GM12891 (cell line): ENCODE results near the gene TMC2.

Experiments used
- DNase-seq: peaks from one replicate; pipeline ENCODE4 v3.0.0; 2011; ENCODE audit warnings: low spot score; ENCODE audit not compliant: insufficient read length
- FAIRE-seq: peaks from 2 replicates; lab custom pipeline; 2011; peaks lifted over from hg19 to GRCh38; lab: Jason Lieb, UNC
- PAX5 ChIP-seq: IDR thresholded peaks from 2 replicates; pipeline ENCODE4 v1.6.1; 2011; ENCODE audit warnings: low read length, moderate library complexity, mild to moderate bottlenecking; ENCODE audit not compliant: insufficient read depth, severe bottlenecking
- POLR2A ChIP-seq: IDR thresholded peaks from 2 replicates; pipeline ENCODE4 v1.6.1; 2011; ENCODE audit warnings: low read depth, low read length, control low read depth
- POLR2AphosphoS5 ChIP-seq: IDR thresholded peaks from 2 replicates; pipeline ENCODE4 v1.6.1; 2011; ENCODE audit warnings: low read depth, low read length, control low read depth
- POU2F2 ChIP-seq: IDR thresholded peaks from 2 replicates; pipeline ENCODE4 v1.6.1; 2011; ENCODE audit warnings: low read depth, mild to moderate bottlenecking, control low read depth, low read length, moderate library complexity
- SPI1 ChIP-seq: IDR thresholded peaks from 2 replicates; pipeline ENCODE4 v1.6.1; 2011; ENCODE audit warnings: low read depth, low read length, control low read depth
- TAF1 ChIP-seq: IDR thresholded peaks from 2 replicates; pipeline ENCODE4 v1.6.1; 2011; ENCODE audit warnings: low read depth, low read length, control low read depth

The TMC2 gene

DNA sequence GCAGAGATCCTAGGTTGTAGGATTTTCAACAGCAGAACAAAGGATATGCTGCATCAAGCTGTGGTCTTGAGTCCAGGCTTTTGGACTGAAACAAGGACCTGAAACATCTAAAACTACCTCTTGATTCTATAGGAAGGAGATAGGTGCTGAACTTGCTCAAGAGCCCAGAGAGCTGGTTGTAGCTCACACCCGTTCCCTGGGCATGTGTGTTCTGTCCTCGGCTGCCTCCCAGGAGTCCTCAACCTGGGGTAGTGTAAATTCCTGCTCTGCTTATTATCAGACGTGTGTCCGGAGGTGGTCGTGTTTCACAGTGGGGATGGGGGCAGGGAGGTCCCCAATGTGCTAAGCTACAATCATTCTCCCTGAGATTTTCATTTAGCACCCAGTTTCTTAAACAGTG is 120.9 kb downstream of the TMC2 start:
- FAIRE-seq (no peak), DNase-seq (no peak)
- peak; percentile 59; the same call in 1 of the 2 replicates for TF ChIP-seq POLR2AphosphoS5
- TF ChIP-seq SPI1: no peak

DNA sequence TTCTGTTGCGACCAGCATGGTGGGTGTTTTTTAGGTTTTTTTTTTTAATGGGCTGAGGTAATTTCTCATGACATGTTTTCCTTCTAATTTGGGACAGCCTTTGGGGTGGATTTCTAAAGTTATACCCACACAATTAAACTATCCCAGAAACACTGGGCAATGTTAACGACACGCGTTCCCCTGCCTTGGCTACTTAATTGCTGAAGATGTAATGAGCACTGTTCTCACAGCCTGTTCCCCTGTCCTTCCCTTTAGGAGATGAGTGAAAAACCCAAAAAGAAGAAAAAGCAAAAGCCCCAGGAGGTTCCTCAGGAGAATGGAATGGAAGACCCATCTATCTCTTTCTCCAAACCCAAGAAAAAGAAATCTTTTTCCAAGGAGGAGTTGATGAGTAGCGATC is 121.3 kb downstream of the TMC2 start:
- DNase-seq (no peak), FAIRE-seq (no peak)
- no peak for TF ChIP-seq POLR2AphosphoS5
- TF ChIP-seq POLR2A: no peak
- no peak for TF ChIP-seq PAX5
- no peak for TF ChIP-seq TAF1
- no peak for TF ChIP-seq SPI1
- TF ChIP-seq POU2F2: no peak

GRCh38 chr20:2658414-2659354 is 122.3 kb downstream of the TMC2 start:
- FAIRE-seq (peak; percentile 50), DNase-seq (no peak)
- TF ChIP-seq PAX5 (no peak), SPI1 (no peak), POLR2A (peak; percentile 84), POLR2AphosphoS5 (peak; percentile 92), POU2F2 (no peak; the same call in 1 of the 2 replicates), TAF1 (no peak)

GRCh38 chr20:2659547-2659946 is 123.2 kb downstream of the TMC2 start:
- TF ChIP-seq TAF1 (no peak), POLR2A (no peak), PAX5 (no peak), SPI1 (no peak), POLR2AphosphoS5 (no peak), POU2F2 (no peak)
- DNase-seq (no peak), FAIRE-seq (no peak)

DNA sequence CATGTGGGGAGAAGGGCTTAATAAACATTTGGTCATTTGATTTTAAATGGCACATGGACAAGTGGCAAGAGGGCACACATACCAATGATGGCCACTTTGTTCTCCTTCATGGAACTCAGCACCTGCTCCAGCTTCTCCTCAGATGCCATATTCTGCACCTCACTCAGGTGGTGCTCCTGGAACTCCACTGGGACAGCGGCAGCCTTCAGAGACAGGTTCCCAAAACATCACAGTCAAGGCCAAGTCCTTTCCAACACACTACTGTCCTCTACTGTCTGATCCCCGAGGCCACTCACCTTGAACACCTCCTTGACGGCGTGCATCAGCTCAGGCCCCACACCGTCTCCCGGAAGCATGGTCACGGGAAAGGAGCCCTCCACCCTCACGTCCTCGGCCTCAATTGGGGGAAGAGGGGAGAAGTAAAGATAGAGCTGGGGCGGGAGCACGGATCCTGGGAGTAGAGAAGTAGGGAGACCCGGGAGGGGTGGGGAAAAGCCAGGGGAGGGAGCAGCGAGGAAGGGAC is 127.1 kb downstream of the TMC2 start:
- TF ChIP-seq POLR2AphosphoS5 (no peak), PAX5 (no peak), POU2F2 (no peak), TAF1 (no peak), POLR2A (no peak), SPI1 (no peak)
- DNase-seq: no peak
- FAIRE-seq: peak; percentile 65

- peak; percentile 96 for FAIRE-seq
These were observed 127.7 kb downstream of the TMC2 start, which contains the start of gene IDH3B for GRCh38 chr20:2663887-2664719. IDH3B (minus strand) TSS chr20:2664216; CDS start chr20:2664188, 28 bp downstream.

GRCh38 chr20:2671977-2672376 is 135.6 kb downstream of the TMC2 start:
- no peak for DNase-seq
- TF ChIP-seq PAX5 (no peak), SPI1 (no peak), POLR2AphosphoS5 (no peak), POU2F2 (no peak), TAF1 (no peak), POLR2A (no peak)
- no peak for FAIRE-seq

More at GRCh38 chr20:2663887-2664719, 127.7 kb downstream of the TMC2 start, which contains the start of gene IDH3B:
- TF ChIP-seq TAF1 (peak; percentile 97), PAX5 (no peak), POU2F2 (peak; percentile 86), SPI1 (peak; percentile 55), POLR2AphosphoS5 (peak; percentile 98), POLR2A (peak; percentile 97)
- DNase-seq: peak; percentile 85

DNA sequence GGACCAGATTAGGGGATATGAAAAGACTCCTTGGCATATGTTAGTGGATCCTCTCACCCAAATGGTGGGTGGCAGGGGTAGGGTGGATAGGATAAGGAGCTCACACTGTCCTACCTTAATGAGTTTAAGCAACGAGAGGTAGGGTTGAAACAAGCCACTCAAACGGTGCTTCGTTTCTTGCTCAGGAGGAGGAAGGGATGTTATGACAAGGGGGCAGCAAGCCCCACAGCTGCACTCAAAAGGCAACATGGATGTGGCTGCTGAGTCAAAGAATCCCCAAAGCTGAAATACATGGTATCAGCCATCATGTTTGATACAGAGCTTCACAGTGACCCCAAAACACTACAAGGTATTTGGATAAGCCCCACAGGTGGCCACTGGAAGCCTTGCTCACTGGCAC is 136.1 kb downstream of the TMC2 start:
- DNase-seq: no peak
- FAIRE-seq: no peak
- TF ChIP-seq POLR2AphosphoS5 (no peak), POLR2A (no peak), PAX5 (no peak), SPI1 (no peak), POU2F2 (no peak), TAF1 (no peak)

DNA sequence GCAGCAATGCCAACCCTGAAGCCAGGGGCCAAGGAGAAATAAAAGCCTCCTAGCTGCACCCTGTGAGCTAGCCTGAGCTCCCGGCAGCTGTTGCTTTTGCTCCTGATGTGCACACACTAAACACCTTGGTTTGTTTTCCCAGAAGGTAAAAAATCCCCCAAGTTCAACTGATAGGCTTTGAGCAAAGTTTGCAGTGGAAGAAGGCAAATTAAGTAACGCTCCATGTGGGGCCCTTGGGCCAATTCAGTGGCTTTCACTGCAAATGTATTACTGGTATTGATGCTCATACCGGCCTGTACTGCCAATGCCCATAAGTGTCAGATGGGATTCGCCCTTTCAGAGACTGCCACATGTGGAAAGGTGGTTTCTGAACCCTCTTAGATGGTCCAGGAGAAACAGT is 137.1 kb downstream of the TMC2 start:
- TF ChIP-seq PAX5 (no peak), TAF1 (no peak), POLR2A (no peak)
- FAIRE-seq: no peak

More for the DNA sequence above, 137.1 kb downstream of the TMC2 start:
- DNase-seq: no peak
